ENCODE measurements around the gene SEC23B. TPM values are rescaled to one million over a fixed set of nuclear protein-coding genes. Genes with fewer than 3 reads are reported as not detected.
A peak's percentile ranks its signal among the peaks of the same experiment; 100 is the strongest.

SEC23B gene
- total and polyA plus RNA-seq, 10 of the 15 experiments (the other 5 are each of a cell fraction or from before 2014, with no cell fraction given): 49.1 to 121 (median 75.6) TPM

- no peak for TF ChIP-seq SPI1 (IDR thresholded peaks at IDR 0.05; ENCODE audit: borderline replicate concordance, insufficient read depth, low read depth, low read length)
- TF ChIP-seq PBX3 (IDR thresholded peaks at IDR 0.05; ENCODE audit: insufficient replicate concordance, low read depth, low read length): peak; percentile 6
- peak; percentile 75 for TF ChIP-seq SP1 (IDR thresholded peaks at IDR 0.05; ENCODE audit: low read depth, low read length)
- no peak for TF ChIP-seq NFYA (IDR thresholded peaks at IDR 0.05; ENCODE audit: borderline replicate concordance, low read depth, low read length)
- TF ChIP-seq HSF1 (IDR thresholded peaks at IDR 0.05; ENCODE audit: low read depth, low read length): no peak
- TF ChIP-seq MEF2B (IDR thresholded peaks at IDR 0.05; ENCODE audit: partially characterized antibody, poor library complexity, severe bottlenecking): no peak
- no peak for TF ChIP-seq STAT3 (IDR thresholded peaks at IDR 0.05; ENCODE audit: low read depth, low read length)
- no peak for TF ChIP-seq NFIC (IDR thresholded peaks at IDR 0.05; ENCODE audit: low read depth, low read length)
- no peak for TF ChIP-seq IKZF2 (IDR thresholded peaks at IDR 0.05)
- peak; percentile 42 for TF ChIP-seq SIX5 (IDR thresholded peaks at IDR 0.05; ENCODE audit: low read depth, low read length, severe bottlenecking)
- no peak for TF ChIP-seq MTA2 (IDR thresholded peaks at IDR 0.05; ENCODE audit: low read depth)
- peak; percentile 82; the same call in 1 of the 2 replicates for TF ChIP-seq ASH2L (IDR thresholded peaks at IDR 0.05; ENCODE audit: borderline replicate concordance, low read depth)
- no peak for TF ChIP-seq HDAC6 (IDR thresholded peaks at IDR 0.05; ENCODE audit: unreplicated experiment)
- no peak for TF ChIP-seq RUNX3 (IDR thresholded peaks at IDR 0.05; ENCODE audit: low read length)
- no peak for TF ChIP-seq ZNF384 (IDR thresholded peaks at IDR 0.05; ENCODE audit: borderline replicate concordance, low read depth, low read length)
- TF ChIP-seq NRF1 (conservative IDR thresholded peaks at IDR 0.05; ENCODE audit: low read depth, low read length): no peak
- no peak for TF ChIP-seq ESRRA (IDR thresholded peaks at IDR 0.05; ENCODE audit: low read length)
- no peak for TF ChIP-seq CREM (IDR thresholded peaks at IDR 0.05; ENCODE audit: low read depth)
- no peak for TF ChIP-seq RELB (IDR thresholded peaks at IDR 0.05; ENCODE audit: low read depth)
- TF ChIP-seq NR2F1 (conservative IDR thresholded peaks at IDR 0.05): peak; percentile 95
- TF ChIP-seq MEF2A (IDR thresholded peaks at IDR 0.05; ENCODE audit: insufficient read depth, low read depth, low read length): no peak
- TF ChIP-seq SMAD5 (IDR thresholded peaks at IDR 0.05; ENCODE audit: low read depth): no peak
- peak; percentile 31; the same call in 1 of the 3 replicates for TF ChIP-seq POU2F2 (IDR thresholded peaks at IDR 0.05; ENCODE audit: borderline replicate concordance, low read depth, low read length)
- TF ChIP-seq BRCA1 (IDR thresholded peaks at IDR 0.05; ENCODE audit: low read depth, low read length): no peak
- no peak for TF ChIP-seq ZBTB33 (IDR thresholded peaks at IDR 0.05)
Measured at GRCh38 chr20:18587665-18588573, 80.2 kb downstream of the SEC23B start, which contains the start of gene DTD1 (continued).
